HepG2 (cell line): ENCODE measurements around the gene SNX9. TPM values are rescaled to one million over a fixed set of nuclear protein-coding genes. Genes with fewer than 3 reads are reported as not detected.

Source experiments
- AGO2 ChIP-seq: fragments of 200-400 bp; formaldehyde crosslinking; optimal IDR thresholded peaks from 2 replicates; pipeline ENCODE3; 2017; ENCODE audit warnings: mild to moderate bottlenecking, low read depth, low read length, moderate library complexity
- DPF2 ChIP-seq: sonication (generic); formaldehyde crosslinking; IDR thresholded peaks from 2 replicates; pipeline ENCODE4 v1.4.0; 2020; ENCODE audit warnings: mild to moderate bottlenecking, low read depth, missing genetic modification reagents, borderline replicate concordance
- DRAP1 ChIP-seq: IDR thresholded peaks from 2 replicates; pipeline ENCODE4 v1.6.1; 2016; ENCODE audit warnings: missing genetic modification reagents, missing compliant biosample characterization
- GLMP ChIP-seq: sonication (generic); formaldehyde crosslinking; IDR thresholded peaks from 2 replicates; pipeline ENCODE4 v1.9.0; 2021; ENCODE audit warnings: missing genetic modification reagents, mild to moderate bottlenecking, borderline replicate concordance
- HOXA3 ChIP-seq: sonication (generic); formaldehyde crosslinking; IDR thresholded peaks from 2 replicates; pipeline ENCODE4 v1.5.0; 2020; ENCODE audit warnings: missing genetic modification reagents
- IRF1 ChIP-seq: sonication (generic); formaldehyde crosslinking; IDR thresholded peaks from 2 replicates; pipeline ENCODE4 v1.4.0; 2020; ENCODE audit warnings: low read depth, mild to moderate bottlenecking, missing genetic modification reagents
- KAT2B ChIP-seq: fragments of 150-350 bp; IDR thresholded peaks from 2 replicates; pipeline ENCODE4 v1.6.1; 2014; ENCODE audit warnings: low read depth, low read length, borderline replicate concordance
- KMT2B ChIP-seq: IDR thresholded peaks from 2 replicates; pipeline ENCODE4 v1.6.1; 2016; ENCODE audit warnings: missing genetic modification reagents, missing compliant biosample characterization
- MEIS1 ChIP-seq: sonication (generic); formaldehyde crosslinking; IDR thresholded peaks from 2 replicates; pipeline ENCODE4 v1.9.0; 2021; ENCODE audit warnings: mild to moderate bottlenecking, missing genetic modification reagents, moderate library complexity, borderline replicate concordance
- MTF2 ChIP-seq: sonication (generic); formaldehyde crosslinking; IDR thresholded peaks from 2 replicates; pipeline ENCODE4 v1.5.0; 2020; ENCODE audit warnings: missing genetic modification reagents, borderline replicate concordance
- NFKB2 ChIP-seq: sonication (generic); formaldehyde crosslinking; IDR thresholded peaks from 2 replicates; pipeline ENCODE4 v1.4.0; 2020; ENCODE audit warnings: missing genetic modification reagents, borderline replicate concordance
- NFYC ChIP-seq: IDR thresholded peaks from 2 replicates; pipeline ENCODE4 v1.6.1; 2016; ENCODE audit warnings: missing genetic modification reagents, missing compliant biosample characterization
- RFX5 ChIP-seq: IDR thresholded peaks from 2 replicates; pipeline ENCODE4 v1.6.1; 2011; ENCODE audit warnings: low read depth, low read length, improper control_type of control experiment
- SIX1 ChIP-seq: sonication (generic); formaldehyde crosslinking; IDR thresholded peaks from 2 replicates; pipeline ENCODE4 v1.4.0; 2020; ENCODE audit warnings: missing genetic modification reagents, borderline replicate concordance
- SKIL ChIP-seq: sonication (generic); formaldehyde crosslinking; IDR thresholded peaks from 2 replicates; pipeline ENCODE4 v1.8.0; 2022; ENCODE audit warnings: missing genetic modification reagents, mild to moderate bottlenecking, moderate library complexity, borderline replicate concordance
- ZBTB14 ChIP-seq: sonication (generic); formaldehyde crosslinking; IDR thresholded peaks from 2 replicates; pipeline ENCODE4 v1.4.0; 2020; ENCODE audit warnings: missing genetic modification reagents
- ZBTB7A ChIP-seq: sonication (generic); formaldehyde crosslinking; IDR thresholded peaks from 2 replicates; pipeline ENCODE4 v1.8.0; 2022; ENCODE audit warnings: mild to moderate bottlenecking, missing genetic modification reagents
- ZMYM4 ChIP-seq: sonication (generic); formaldehyde crosslinking; IDR thresholded peaks from 2 replicates; pipeline ENCODE4 v1.8.1; 2023; ENCODE audit warnings: mild to moderate bottlenecking, missing genetic modification reagents
- ZNF205 ChIP-seq: IDR thresholded peaks from 2 replicates; pipeline ENCODE4 v1.6.1; 2018; ENCODE audit warnings: missing biosample characterization, missing genetic modification reagents
- ZNF33B ChIP-seq: sonication (generic); formaldehyde crosslinking; IDR thresholded peaks from 2 replicates; pipeline ENCODE4 v1.5.1; 2020; ENCODE audit warnings: mild to moderate bottlenecking, missing genetic modification reagents
- ZNF414 ChIP-seq: sonication (generic); formaldehyde crosslinking; IDR thresholded peaks from 2 replicates; pipeline ENCODE4 v1.5.0; 2020; ENCODE audit warnings: missing genetic modification reagents
- ZNF773 ChIP-seq: sonication (generic); formaldehyde crosslinking; IDR thresholded peaks from 2 replicates; pipeline ENCODE4 v1.4.0; 2020; ENCODE audit warnings: missing genetic modification reagents, borderline replicate concordance
- ZNF839 ChIP-seq: sonication (generic); formaldehyde crosslinking; IDR thresholded peaks from 2 replicates; pipeline ENCODE4 v1.4.0; 2020; ENCODE audit warnings: missing genetic modification reagents, mild to moderate bottlenecking, borderline replicate concordance
- polyA plus RNA-seq, 8 experiments: library from polyadenylated mRNA; depleted of rRNA in 3 of 8; stranded (reverse) in 7 of 8; unstranded in 1 of 8; fragments of >200 nt; fragmentation: Illumina TruSeq in 4 of 8; extraction: Trizol in 4 of 8; gene quantifications; 2 replicates each; pipeline versions ENCODE4 v1.2.1 to v1.2.3, GENCODE V29; 2011 to 2016; ENCODE audit warnings: low read depth in 4 of 8, missing spikeins in 1 of 8, mixed read lengths in 1 of 8; ENCODE audit not compliant: insufficient read depth in 1 of 8
- total RNA-seq, 5 experiments: library from RNA; depleted of rRNA; stranded (reverse); fragments of >200 nt; fragmentation: Illumina TruSeq; extraction: Trizol; gene quantifications; 2 replicates each; pipeline ENCODE4 v1.2.3, GENCODE V29; 2016; ENCODE audit warnings: low read depth in 1 of 5

SNX9 gene
- total and polyA plus RNA-seq, 2 of the 13 experiments (the other 11 are each of a cell fraction or from before 2014, with no cell fraction given): 21.9 to 36.0 TPM

GRCh38 chr6:157953580-157954091, 130.6 kb downstream of the SNX9 start (continued):
- no peak for TF ChIP-seq GLMP (CRISPR knock-in tag)
- TF ChIP-seq KAT2B: no peak
- no peak for TF ChIP-seq ZNF414 (CRISPR knock-in tag)
- no peak for TF ChIP-seq RFX5
- no peak for TF ChIP-seq DPF2 (CRISPR knock-in tag)
- TF ChIP-seq ZBTB7A (CRISPR knock-in tag): 0 out of 2 replicates have a peak, but pooled peaks have one; percentile 45
- TF ChIP-seq HOXA3: peak; percentile 31; the same call in 1 of the 2 replicates
- no peak for TF ChIP-seq IRF1 (CRISPR knock-in tag)
- TF ChIP-seq SKIL (CRISPR knock-in tag): no peak
- TF ChIP-seq SIX1 (CRISPR knock-in tag): peak; percentile 48; the same call in 1 of the 2 replicates
- no peak; the same call in 1 of the 2 replicates for TF ChIP-seq KMT2B
- TF ChIP-seq NFKB2 (CRISPR knock-in tag): no peak
- TF ChIP-seq ZMYM4: no peak
- no peak for TF ChIP-seq MEIS1
- peak; percentile 16; the same call in 1 of the 2 replicates for TF ChIP-seq DRAP1
- TF ChIP-seq ZNF839: 0 out of 2 replicates have a peak, but pooled peaks have one; percentile 60
- TF ChIP-seq ZNF205 (CRISPR knock-in tag): 0 out of 2 replicates have a peak, but pooled peaks have one; percentile 32
- TF ChIP-seq ZNF773 (CRISPR knock-in tag): no peak
- TF ChIP-seq NFYC (CRISPR knock-in tag): 0 out of 2 replicates have a peak, but pooled peaks have one; percentile 28
- TF ChIP-seq AGO2: no peak
- no peak for TF ChIP-seq ZNF33B (CRISPR knock-in tag)
- TF ChIP-seq MTF2 (CRISPR knock-in tag): no peak
- TF ChIP-seq ZBTB14 (CRISPR knock-in tag): 0 out of 2 replicates have a peak, but pooled peaks have one; percentile 31
